K562 (cell line): ENCODE results near the gene ATAD5. TPM values are rescaled to one million over a fixed set of nuclear protein-coding genes. Genes with fewer than 3 reads are reported as not detected.
A peak's percentile ranks its signal among the peaks of the same experiment; 100 is the strongest.

ENCODE experiments used
- ATAC-seq: fragments of 200-7000 bp; cut with Tn5 transposase; 3 replicates; pipeline ENCODE4 v1.9.1; 2020; ENCODE audit warnings: moderate library complexity
- BruUV-seq: library from RNA; stranded (reverse); fragments of 400-500 nt; replicated peaks from 2 replicates; lab custom pipeline; 2021; lab: Mats Ljungman, UMichigan
- CTCF ChIA-PET: fragments of 300-600 bp; formaldehyde crosslinking; extraction: SDS; loops from one replicate; lab custom pipeline; 2021; ENCODE audit warnings: low intra/inter-chr PET ratio; lab: Yijun Ruan, JAX
- POLR2A ChIA-PET: fragments of 300-600, 350-650 bp; sonication (Branson Sonifier 250); formaldehyde crosslinking; extraction: SDS; loops from one replicate; lab custom pipeline; 2021; ENCODE audit warnings: antibody characterized with exemption, inconsistent platforms; lab: Yijun Ruan, JAX
- DNase-seq, 4 experiments: peaks; one replicate each; pipeline versions ENCODE4 v3.0.0 to v3.0.0-alpha.2; 2011 to 2018; ENCODE audit warnings: low spot score in 3 of 4, mixed read lengths in 3 of 4; ENCODE audit errors: extremely low read depth in 1 of 4
- FAIRE-seq: peaks from 2 replicates; lab custom pipeline; 2011; peaks lifted over from hg19 to GRCh38; lab: Jason Lieb, UNC
- H2AFZ ChIP-seq: 2 replicates; pipeline ENCODE4 v1.6.0; 2011; ENCODE audit warnings: low read depth, low read length, control low read depth, inconsistent platforms
- H3K27ac ChIP-seq: fragments of 200-600 bp; 3 replicates; pipeline ENCODE4 v1.8.0; 2011; ENCODE audit warnings: low read depth, mild to moderate bottlenecking, control low read depth, inconsistent platforms, low read length, moderate library complexity, mixed read lengths; ENCODE audit errors: extremely low read depth
- H3K27me3 ChIP-seq, 2 experiments: fragments of 300-600 bp in 1 of 2; 2 replicates in 1 of 2; 3 replicates in 1 of 2; pipeline versions ENCODE4 v1.6.0 to v1.8.0; 2011; ENCODE audit warnings: inconsistent platforms in 2 of 2, low read length in 2 of 2, mild to moderate bottlenecking in 1 of 2, mixed read lengths in 1 of 2, moderate library complexity in 1 of 2; ENCODE audit not compliant: control insufficient read depth in 2 of 2, insufficient read depth in 2 of 2
- H3K36me3 ChIP-seq: fragments of 300-600 bp; 3 replicates; pipeline ENCODE4 v1.8.0; 2011; ENCODE audit warnings: mild to moderate bottlenecking, low read length, inconsistent platforms; ENCODE audit not compliant: control insufficient read depth, insufficient read depth
- H3K4me1 ChIP-seq, 2 experiments: fragments of 200-600 bp in 1 of 2; replicated peaks in 1 of 2; 2 replicates in 1 of 2; 3 replicates in 1 of 2; pipeline versions ENCODE4 v1.5.1 to v1.8.0; 2011; ENCODE audit warnings: inconsistent platforms in 2 of 2, low read length in 2 of 2, mild to moderate bottlenecking in 1 of 2, mixed read lengths in 1 of 2, moderate library complexity in 1 of 2; ENCODE audit not compliant: control insufficient read depth in 2 of 2, insufficient read depth in 2 of 2
- H3K4me2 ChIP-seq: 2 replicates; pipeline ENCODE4 v1.6.1; 2011; ENCODE audit warnings: low read length, control low read depth, inconsistent platforms, mixed read lengths; ENCODE audit not compliant: insufficient read depth
- H3K4me3 ChIP-seq: fragments of 200-600 bp; sonication (generic), shearing (Covaris generic); 2 replicates; pipeline ENCODE4 v1.5.1; 2016; ENCODE audit warnings: control low read depth, inconsistent platforms
- H3K79me2 ChIP-seq: fragments of 200-600 bp; 3 replicates; pipeline ENCODE4 v1.8.0; 2011; ENCODE audit warnings: low read length, inconsistent platforms; ENCODE audit not compliant: control insufficient read depth, insufficient read depth
- H3K9ac ChIP-seq, 2 experiments: 2 replicates each; pipeline versions ENCODE4 v1.6.0 to v1.6.1; 2011; ENCODE audit warnings: low read depth in 2 of 2, low read length in 2 of 2, control low read depth in 1 of 2, inconsistent platforms in 1 of 2, mild to moderate bottlenecking in 1 of 2, mixed read lengths in 1 of 2; ENCODE audit not compliant: insufficient read depth in 1 of 2
- H3K9me1 ChIP-seq: one replicate; pipeline ENCODE4 v1.6.0; 2011; ENCODE audit warnings: inconsistent platforms, mild to moderate bottlenecking, low read length, moderate library complexity; ENCODE audit not compliant: control insufficient read depth, insufficient read depth
- H3K9me3 ChIP-seq: replicated peaks from 2 replicates; pipeline ENCODE4 v1.5.1; 2011; ENCODE audit warnings: low read depth, low read length, inconsistent platforms; ENCODE audit not compliant: control insufficient read depth, insufficient read depth
- H4K20me1 ChIP-seq: replicated peaks from 2 replicates; pipeline ENCODE4 v1.6.1; 2011; ENCODE audit warnings: low read length, inconsistent platforms, mixed read lengths; ENCODE audit not compliant: control insufficient read depth, insufficient read depth
- ARNT ChIP-seq, 2 experiments: fragments of 450-650 bp; IDR thresholded peaks; 2 replicates each; pipeline ENCODE4 v1.6.1; 2016; ENCODE audit warnings: mild to moderate bottlenecking in 1 of 2
- LARP7 ChIP-seq: fragments of 450-650 bp; IDR thresholded peaks from 2 replicates; pipeline ENCODE4 v1.6.1; 2016
- MGA ChIP-seq: fragments of 450-650 bp; IDR thresholded peaks from 2 replicates; pipeline ENCODE4 v1.6.1; 2016; ENCODE audit warnings: mild to moderate bottlenecking, moderate library complexity
- TAF7 ChIP-seq: fragments of 450-650 bp; IDR thresholded peaks from 2 replicates; pipeline ENCODE4 v1.6.1; 2016; ENCODE audit warnings: missing genetic modification characterization, missing compliant biosample characterization
- ZNF165 ChIP-seq: fragments of 250-450 bp; sonication (Bioruptor Pico); IDR thresholded peaks from 2 replicates; pipeline ENCODE4 v1.4.0; 2020; ENCODE audit warnings: borderline replicate concordance
- ZNF41 ChIP-seq: fragments of 250-450 bp; sonication (Bioruptor Pico); conservative IDR thresholded peaks from 2 replicates; pipeline ENCODE4 v1.4.0; 2020; ENCODE audit warnings: mild to moderate bottlenecking
- WGBS: fragments of 100-300 bp; shearing (Covaris generic); methylation state at CpG from one replicate; pipeline ENCODE4 v1.1.6; 2016; ENCODE audit warnings: low coverage, mixed read lengths; ENCODE audit not compliant: insufficient coverage; ENCODE audit errors: missing lambda C conversion rate; 5-methylcytosine and 5-hydroxymethylcytosine counted together
- in situ Hi-C: fragments of 300-500 bp; cut with MboI; formaldehyde crosslinking; loops from 4 replicates; pipeline ENCODE4 v1.15.0; 2018; ENCODE audit warnings: inconsistent platforms, mixed read lengths
- intact Hi-C: fragments of 100-400 bp; cut with micrococcal nuclease; formaldehyde crosslinking; loops from 2 replicates; pipeline ENCODE4 v1.14.2; 2022
- polyA plus RNA-seq, 8 experiments: library from polyadenylated mRNA; depleted of rRNA in 4 of 8; stranded (reverse) in 5 of 8; unstranded in 3 of 8; fragments of >200 nt; fragmentation: Nextera tagmentation in 2 of 8; fragmentation: Illumina TruSeq in 1 of 8; extraction: Ambion mirVana in 2 of 8; extraction: Trizol in 1 of 8; gene quantifications; 2 replicates each; pipeline versions ENCODE4 v1.2.1 to v1.2.3, GENCODE V29; 2011 to 2014; ENCODE audit warnings: inconsistent platforms in 1 of 8, missing spikeins in 1 of 8
- total RNA-seq, 7 experiments: library from RNA; depleted of rRNA in 6 of 7; stranded (reverse); fragments of >200 nt in 6 of 7; fragmentation: Illumina TruSeq in 2 of 7; extraction: Trizol in 2 of 7; gene quantifications; 2 replicates each; pipeline versions ENCODE4 v1.2.1 to v1.2.3, GENCODE V29; 2011 to 2021; ENCODE audit warnings: low replicate concordance in 1 of 7
- TF ChIP-seq, protein P1 (sequence below): fragments of 250-450 bp; sonication (Bioruptor Pico); IDR thresholded peaks from 2 replicates; pipeline ENCODE4 v1.5.0; 2021; ENCODE audit warnings: mild to moderate bottlenecking, borderline replicate concordance

The ATAD5 gene
- total and polyA plus RNA-seq, 9 of the 15 experiments (the other 6 are each of a cell fraction or from before 2014, with no cell fraction given): 4.6 to 25.6 (median 19.5) TPM

DNA sequence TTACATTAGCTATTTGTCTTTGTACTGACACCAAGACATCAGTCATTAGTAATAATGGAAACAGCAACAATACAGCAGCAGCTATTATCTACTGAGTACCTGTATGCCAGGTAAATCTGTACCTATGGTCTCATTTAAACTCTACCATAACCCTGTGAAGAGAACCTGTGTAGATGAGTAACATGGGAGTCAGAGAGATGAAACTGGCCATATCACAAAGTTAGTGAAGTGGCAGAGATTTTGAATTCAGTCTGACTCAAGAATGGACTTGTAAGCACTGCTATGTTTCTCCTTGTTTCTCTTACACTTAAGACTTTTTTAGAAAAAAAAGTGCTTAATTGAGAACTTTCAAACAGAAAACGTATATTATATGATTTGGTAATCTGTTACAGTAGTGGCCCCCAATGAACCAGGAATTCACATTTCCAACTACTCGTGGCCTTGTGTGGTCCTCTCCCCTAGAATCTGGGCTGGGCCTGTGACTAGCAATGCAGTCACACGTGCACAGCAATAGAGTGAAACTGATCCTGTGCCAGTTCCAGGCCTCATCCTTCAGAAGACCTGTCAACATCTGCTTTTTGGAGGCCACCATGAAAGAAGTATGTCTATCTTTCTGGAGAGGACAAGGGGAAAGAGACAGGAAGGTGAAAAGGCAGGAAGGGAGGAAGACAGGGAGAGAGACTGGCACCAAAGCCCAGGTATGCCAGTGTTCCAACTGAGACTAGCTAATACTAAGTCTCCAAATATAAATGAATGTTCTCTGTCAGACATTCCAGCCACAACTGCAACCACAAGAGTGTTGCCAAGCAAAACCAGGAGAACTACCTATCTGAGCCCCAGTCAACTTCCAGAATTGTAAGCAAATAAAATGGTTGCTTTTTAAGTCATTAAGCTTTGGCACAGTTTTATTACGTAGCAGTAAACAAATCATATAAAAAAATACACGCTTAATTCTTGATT lies 19.3 kb upstream of the ATAD5 start:
- 74% methylated on average over 5 of the region's 5 CpGs for WGBS
- ATAC-seq (no peak), DNase-seq (no peak), FAIRE-seq (no peak)
- no peak overlapping the region; a peak in 1 of 4 replicates for H3K9ac ChIP-seq
- BruUV-seq: TSS peak; percentile 9
- H3K27me3 ChIP-seq: no peaks in the 10 kb centered on the region
- ChIA-PET CTCF (no interaction called here), POLR2A (interaction anchor here (0.6 to 0.7 kb wide), 3 partner anchors 10 to 1257 kb away, joined by 3 to 4 read pairs (median 3); no protein-coding TSS in a partner anchor)
- in situ Hi-C loops: no loop called here
- H3K9me3 ChIP-seq: no peaks in the 10 kb centered on the region
- H3K9me1 ChIP-seq: no peaks in the 10 kb centered on the region
- no peak overlapping the region for H3K27ac ChIP-seq
- H3K36me3 ChIP-seq: peaks cover 37% of the 10 kb centered on the region
- H4K20me1 ChIP-seq: no peaks in the 10 kb centered on the region; the same call in 1 of the 2 replicates
- intact Hi-C loops: no loop called here
- peaks cover 85% of the 10 kb centered on the region for H3K79me2 ChIP-seq
- H3K4me3 ChIP-seq: no peak overlapping the region
- no peaks in the 10 kb centered on the region; a peak in 1 of 5 replicates for H3K4me1 ChIP-seq
- H2AFZ ChIP-seq: no peak overlapping the region
- H3K4me2 ChIP-seq: no peak overlapping the region
- TF ChIP-seq LARP7: no peak
- TF ChIP-seq MGA: no peak
- no peak for TF ChIP-seq ARNT (IDR thresholded peaks at IDR 0.05)
- TF ChIP-seq TAF7: no peak
- TF ChIP-seq ZNF165 (CRISPR knock-in tag): no peak
- no peak for TF ChIP-seq ZNF41 (CRISPR knock-in tag)
- TF ChIP-seq, protein P1, sequence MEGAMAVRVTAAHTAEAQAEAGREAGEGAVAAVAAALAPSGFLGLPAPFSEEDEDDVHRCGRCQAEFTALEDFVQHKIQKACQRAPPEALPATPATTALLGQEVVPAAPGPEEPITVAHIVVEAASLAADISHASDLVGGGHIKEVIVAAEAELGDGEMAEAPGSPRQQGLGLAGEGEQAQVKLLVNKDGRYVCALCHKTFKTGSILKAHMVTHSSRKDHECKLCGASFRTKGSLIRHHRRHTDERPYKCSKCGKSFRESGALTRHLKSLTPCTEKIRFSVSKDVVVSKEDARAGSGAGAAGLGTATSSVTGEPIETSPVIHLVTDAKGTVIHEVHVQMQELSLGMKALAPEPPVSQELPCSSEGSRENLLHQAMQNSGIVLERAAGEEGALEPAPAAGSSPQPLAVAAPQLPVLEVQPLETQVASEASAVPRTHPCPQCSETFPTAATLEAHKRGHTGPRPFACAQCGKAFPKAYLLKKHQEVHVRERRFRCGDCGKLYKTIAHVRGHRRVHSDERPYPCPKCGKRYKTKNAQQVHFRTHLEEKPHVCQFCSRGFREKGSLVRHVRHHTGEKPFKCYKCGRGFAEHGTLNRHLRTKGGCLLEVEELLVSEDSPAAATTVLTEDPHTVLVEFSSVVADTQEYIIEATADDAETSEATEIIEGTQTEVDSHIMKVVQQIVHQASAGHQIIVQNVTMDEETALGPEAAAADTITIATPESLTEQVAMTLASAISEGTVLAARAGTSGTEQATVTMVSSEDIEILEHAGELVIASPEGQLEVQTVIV: no peak
